Ovary (tissue), 9 donors: ENCODE results near the gene SEC24D. TPM values are rescaled to one million over a fixed set of nuclear protein-coding genes. Genes with fewer than 3 reads are reported as not detected.

Experiments
- DNase-seq, 5 donors: peaks; one replicate each; pipeline ENCODE4 v3.0.0-alpha.2; 2019 to 2020
- H3K27ac ChIP-seq, 2 donors: fragments of 200-600 bp; one replicate each; pipeline versions ENCODE4 v1.5.1 to v1.8.0; 2019 to 2022
- H3K27me3 ChIP-seq: fragments of 200-600 bp; one replicate; pipeline ENCODE4 v1.8.0; 2022
- H3K36me3 ChIP-seq: fragments of 200-600 bp; sonication (generic); one replicate; pipeline ENCODE4 v1.5.1; 2019
- H3K4me1 ChIP-seq: one replicate; pipeline ENCODE4 v1.8.1; 2013; ENCODE audit warnings: mild to moderate bottlenecking, moderate library complexity; ENCODE audit not compliant: insufficient read depth
- H3K4me3 ChIP-seq: fragments of 200-600 bp; sonication (generic); one replicate; pipeline ENCODE4 v1.5.1; 2017
- H3K9me3 ChIP-seq, 2 donors: fragments of 200-600 bp in 1 of 2; sonication (generic) in 1 of 2; one replicate each; pipeline versions ENCODE4 v1.5.1 to v1.8.1; 2013 to 2019; ENCODE audit warnings: mild to moderate bottlenecking in 1 of 2, moderate library complexity in 1 of 2
- EP300 ChIP-seq: sonication (generic); formaldehyde crosslinking; IDR thresholded peaks from one replicate; pipeline ENCODE4 v1.6.1; 2017; ENCODE audit warnings: antibody characterized with exemption
- POLR2A ChIP-seq: fragments of 450-650 bp; IDR thresholded peaks from one replicate; pipeline ENCODE4 v1.6.1; 2017; ENCODE audit warnings: antibody characterized with exemption, mild to moderate bottlenecking, moderate library complexity
- WGBS, 3 donors: extraction: QIAGEN DNeasy Blood & Tissue Kit in 1 of 3; methylation state at CpG; one replicate each; pipeline versions ENCODE4 v1.1.5 to v1.1.7; 2013 to 2017; 5-methylcytosine and 5-hydroxymethylcytosine counted together
- intact Hi-C, 4 donors: fragments of 100-400 bp; cut with DNase I; formaldehyde crosslinking; loops; one replicate each; pipeline versions ENCODE4 v1.11.0 to v1.15.1; 2022 to 2023
- polyA plus RNA-seq, 2 donors: library from polyadenylated mRNA; stranded (reverse); fragments of 200-250 nt in 1 of 2; fragments of 350-450 nt in 1 of 2; fragmentation: Illumina TruSeq in 1 of 2; extraction: RNeasy Lipid Tissue Mini Kit (QIAGEN cat#74804) in 1 of 2; gene quantifications; one replicate each; pipeline ENCODE4 v1.2.3, GENCODE V29; 2013 to 2014
- total RNA-seq, 7 donors: library from RNA; depleted of rRNA in 2 of 7; stranded (reverse); fragments of >200 nt in 2 of 7; fragmentation: NEBNext Ultra II Directional in 3 of 7; extraction: Animal tissue kit (Norgen Biotek cat#: 25700) in 3 of 7; gene quantifications; one replicate each; pipeline versions ENCODE4 v1.1.0 to v1.2.4, GENCODE V29; 2016 to 2023
- TF ChIP-seq, protein P1 (sequence below), 3 donors: fragments of 450-650 bp in 2 of 3; fragments of 200-600 bp in 1 of 3; IDR thresholded peaks; one replicate each; pipeline versions ENCODE4 v1.5.1 to v1.8.0; 2016 to 2022; ENCODE audit warnings: antibody characterized with exemption in 3 of 3, mild to moderate bottlenecking in 1 of 3
- donor health status: DM: no; HTN: no; CAD: no; lungs with moderate emphysema.
- donor health status: DM: no; HTN: no; CAD: no.
- donor health status: Bipolar disorder and iron deficiency.
- donor health status: DM: yes; HTN: yes; CAD: no.
- donor health status: DM: no; HTN: no; CAD: no.
- donor health status: DM: yes; HTN: yes; CAD: no.

Gene SEC24D
- total and polyA plus RNA-seq, 9 donors: 15.4 to 53.0 (median 39.0) TPM

DNA sequence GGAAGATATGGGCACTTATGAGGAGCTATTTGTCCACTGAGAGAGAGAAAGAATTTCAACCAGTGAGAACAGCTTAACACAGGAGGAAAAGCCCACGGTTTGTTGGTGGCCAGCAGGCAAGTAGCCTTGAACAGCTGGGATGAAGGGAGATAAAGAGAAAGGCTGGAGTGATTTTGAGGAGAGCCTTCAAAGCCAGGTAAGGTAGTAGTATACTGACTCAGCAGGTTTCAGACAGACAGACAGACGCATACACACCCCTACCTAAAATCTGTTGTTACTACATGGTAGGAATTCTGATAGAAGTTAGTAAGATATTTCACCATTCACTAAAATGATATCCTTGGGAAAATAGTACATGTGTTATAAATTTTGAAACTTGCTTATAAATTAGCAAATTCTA is 60.5 kb downstream of the SEC24D start:
- Histone ChIP-seq H3K4me1 (peaks cover 8% of the 10 kb centered on the region), H3K27ac (peak overlapping the region in 1 of 2 donors; percentile 9), H3K36me3 (no peaks in the 10 kb centered on the region), H3K27me3 (no peaks in the 10 kb centered on the region), H3K4me3 (no peak overlapping the region), H3K9me3 (no peaks in the 10 kb centered on the region)
- TF ChIP-seq, protein P1, sequence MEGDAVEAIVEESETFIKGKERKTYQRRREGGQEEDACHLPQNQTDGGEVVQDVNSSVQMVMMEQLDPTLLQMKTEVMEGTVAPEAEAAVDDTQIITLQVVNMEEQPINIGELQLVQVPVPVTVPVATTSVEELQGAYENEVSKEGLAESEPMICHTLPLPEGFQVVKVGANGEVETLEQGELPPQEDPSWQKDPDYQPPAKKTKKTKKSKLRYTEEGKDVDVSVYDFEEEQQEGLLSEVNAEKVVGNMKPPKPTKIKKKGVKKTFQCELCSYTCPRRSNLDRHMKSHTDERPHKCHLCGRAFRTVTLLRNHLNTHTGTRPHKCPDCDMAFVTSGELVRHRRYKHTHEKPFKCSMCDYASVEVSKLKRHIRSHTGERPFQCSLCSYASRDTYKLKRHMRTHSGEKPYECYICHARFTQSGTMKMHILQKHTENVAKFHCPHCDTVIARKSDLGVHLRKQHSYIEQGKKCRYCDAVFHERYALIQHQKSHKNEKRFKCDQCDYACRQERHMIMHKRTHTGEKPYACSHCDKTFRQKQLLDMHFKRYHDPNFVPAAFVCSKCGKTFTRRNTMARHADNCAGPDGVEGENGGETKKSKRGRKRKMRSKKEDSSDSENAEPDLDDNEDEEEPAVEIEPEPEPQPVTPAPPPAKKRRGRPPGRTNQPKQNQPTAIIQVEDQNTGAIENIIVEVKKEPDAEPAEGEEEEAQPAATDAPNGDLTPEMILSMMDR (IDR thresholded peaks at IDR 0.05): no peak
- TF ChIP-seq EP300 (no peak), POLR2A (no peak)
- DNase-seq: no peak
- WGBS, 3 donors: 78 to 88% (median 83%) methylated on average over 2 of the region's 2 CpGs
- intact Hi-C loops: loop anchor here in 3 of 4 donors (10.0 kb wide), 1 partner anchor 109 kb away; the partner anchor contains the start of gene SYNPO2 (in 3 of the 3)

DNA sequence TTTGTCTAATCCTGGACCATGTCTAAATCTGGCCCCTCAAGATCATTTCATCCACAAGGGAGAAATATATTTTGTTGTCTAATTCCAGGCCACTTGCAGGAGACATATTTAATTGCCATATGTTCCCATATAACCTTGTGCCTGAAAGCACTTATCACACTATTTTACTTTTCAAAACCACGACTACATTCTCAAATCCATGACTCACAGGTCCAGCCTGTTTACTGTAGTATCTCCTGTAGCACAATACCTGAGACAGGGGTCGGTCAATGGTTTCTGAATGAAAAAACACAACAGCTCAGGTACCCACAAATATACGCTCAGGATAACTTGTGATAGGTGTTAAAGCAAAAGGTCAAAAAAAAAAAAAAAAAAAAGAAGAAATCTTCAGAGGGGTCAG is 60.9 kb downstream of the SEC24D start:
- no peaks in the 10 kb centered on the region for H3K27me3 ChIP-seq
- DNase-seq: no peak
- H3K36me3 ChIP-seq: no peaks in the 10 kb centered on the region
- no peak for TF ChIP-seq POLR2A
- TF ChIP-seq EP300: no peak
- WGBS, 3 donors: 69 to 71% (median 70%) methylated on average over 3 of the region's 3 CpGs
- intact Hi-C loops: loop anchor here (5.0 to 10.0 kb wide), 3 partner anchors 110 to 197 kb away; partner anchors contain the start of gene SYNPO2 (in 3 of the 4)
- H3K27ac ChIP-seq: no peak overlapping the region
- H3K4me3 ChIP-seq: no peak overlapping the region
- peaks cover 8% of the 10 kb centered on the region for H3K4me1 ChIP-seq
- H3K9me3 ChIP-seq: no peaks in the 10 kb centered on the region

GRCh38 chr4:118774321-118774720 is 61.6 kb downstream of the SEC24D start:
- peaks cover 8% of the 10 kb centered on the region for H3K4me1 ChIP-seq
- H3K27ac ChIP-seq: no peak overlapping the region
- no peaks in the 10 kb centered on the region for H3K36me3 ChIP-seq
- H3K27me3 ChIP-seq: no peaks in the 10 kb centered on the region
- TF ChIP-seq EP300 (no peak), POLR2A (no peak)
- TF ChIP-seq, protein P1 (IDR thresholded peaks at IDR 0.05): no peak
- no peaks in the 10 kb centered on the region for H3K9me3 ChIP-seq
- no peak overlapping the region for H3K4me3 ChIP-seq
- intact Hi-C loops: loop anchor here (5.0 to 10.0 kb wide), 3 partner anchors 110 to 198 kb away; partner anchors contain the start of gene SYNPO2 (in 3 of the 4)
- WGBS, 3 donors: 55 to 66% (median 58%) methylated on average over 1 of the region's 1 CpG
- no peak for DNase-seq

DNA sequence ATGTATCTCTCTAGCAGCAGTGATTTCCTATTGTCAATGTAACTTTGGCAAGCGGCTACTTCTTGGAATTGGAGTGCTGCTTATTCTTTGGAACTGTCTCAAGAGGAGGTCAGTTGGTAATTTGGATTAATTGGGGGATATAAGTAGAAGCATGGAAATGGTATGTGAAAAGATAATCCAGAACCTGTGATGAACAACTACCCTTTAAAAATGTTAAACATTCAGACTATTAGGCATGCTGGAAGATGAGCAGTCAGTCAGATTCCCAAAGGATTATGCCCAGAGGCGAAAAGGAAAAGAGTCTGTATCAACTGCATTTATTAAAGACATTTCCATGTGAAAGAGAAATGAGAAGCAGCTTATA is 62.5 kb downstream of the SEC24D start:
- Histone ChIP-seq H3K27me3 (no peaks in the 10 kb centered on the region), H3K27ac (no peak overlapping the region), H3K4me1 (peaks cover 8% of the 10 kb centered on the region), H3K4me3 (no peak overlapping the region), H3K36me3 (no peaks in the 10 kb centered on the region), H3K9me3 (no peaks in the 10 kb centered on the region)
- TF ChIP-seq POLR2A (no peak), EP300 (no peak)
- TF ChIP-seq, protein P1 (IDR thresholded peaks at IDR 0.05): no peak
- intact Hi-C loops: loop anchor here (5.0 to 10.0 kb wide), 3 partner anchors 111 to 199 kb away; partner anchors contain the start of gene SYNPO2 (in 3 of the 4)
- DNase-seq: no peak
- 70 to 84% (median 80%) methylated on average over 2 of the region's 2 CpGs for WGBS, 3 donors

DNA sequence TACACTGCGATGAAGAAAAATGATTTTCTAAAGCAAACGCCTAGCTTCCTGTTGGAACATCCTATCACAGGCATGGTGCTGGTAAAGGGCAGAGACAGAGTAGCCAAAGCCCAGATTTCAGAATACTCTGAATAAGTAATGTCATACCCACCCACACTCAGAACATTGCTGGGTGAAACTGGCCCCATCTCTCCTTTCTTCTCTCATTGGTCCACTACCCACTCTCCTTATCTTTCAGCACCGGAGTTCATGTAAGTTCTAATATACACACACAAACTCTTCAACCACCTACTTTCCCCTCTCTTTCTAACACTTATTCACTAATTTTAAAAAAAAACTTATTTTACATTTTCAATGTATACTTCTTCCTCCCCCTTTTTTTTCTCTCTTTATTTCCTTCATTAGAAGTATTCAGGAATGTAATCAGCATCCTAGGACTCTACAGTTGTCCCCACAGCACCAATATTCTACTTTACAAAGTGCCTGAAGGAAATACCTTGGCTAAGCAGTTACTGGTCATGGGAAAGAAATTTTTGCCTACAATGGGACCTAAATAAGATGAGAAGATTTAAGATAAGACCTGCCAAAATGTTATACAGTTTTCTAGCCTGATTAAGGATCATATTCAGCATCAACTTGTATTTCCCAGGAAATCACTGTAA is 63.0 kb downstream of the SEC24D start:
- TF ChIP-seq EP300: no peak
- Histone ChIP-seq H3K4me3 (no peak overlapping the region), H3K4me1 (peaks cover 8% of the 10 kb centered on the region), H3K9me3 (no peaks in the 10 kb centered on the region), H3K27ac (peak overlapping the region in 1 of 2 donors; percentile 7), H3K36me3 (no peaks in the 10 kb centered on the region), H3K27me3 (no peaks in the 10 kb centered on the region)
- 19 to 34% (median 28%) methylated on average over 3 of the region's 3 CpGs for WGBS, 3 donors
- no peak for DNase-seq
- intact Hi-C loops: loop anchor here (5.0 to 10.0 kb wide), 3 partner anchors 112 to 199 kb away; partner anchors contain the start of gene SYNPO2 (in 3 of the 4)
